GM19238 (cell line): Measurements from ENCODE around the gene EGFLAM.

Source experiments
- DNase-seq: peaks from one replicate; pipeline ENCODE4 v3.0.0; 2011; ENCODE audit warnings: low spot score; ENCODE audit not compliant: insufficient read length

Gene EGFLAM

GRCh38 chr5:38265546-38266179, 7.3 kb downstream of the EGFLAM start:
- DNase-seq, result peak; percentile 12

DNA sequence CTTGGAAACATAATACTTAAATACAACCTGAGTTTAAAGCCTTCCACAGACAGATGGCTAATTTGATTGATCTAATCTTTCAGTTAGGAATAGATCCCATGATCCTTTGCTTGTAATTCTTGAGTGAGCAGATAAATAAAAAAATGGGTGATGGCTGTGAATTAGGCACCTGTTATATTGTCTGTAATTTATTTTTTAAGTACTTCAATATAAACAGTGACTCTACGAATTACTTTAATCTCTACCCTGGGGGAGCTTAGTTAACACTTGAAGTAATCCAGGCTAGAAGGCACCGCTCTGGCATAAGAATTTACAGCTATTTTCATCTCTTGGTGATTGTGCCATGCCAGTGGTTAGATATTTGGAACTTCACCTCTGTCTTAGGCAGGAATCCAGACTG, 9.0 kb downstream of the EGFLAM start:
- no peak for DNase-seq

- no peak for DNase-seq
These were observed 15.3 kb downstream of the EGFLAM start for GRCh38 chr5:38273626-38274025.

GRCh38 chr5:38274370-38274769, 16.0 kb downstream of the EGFLAM start:
- DNase-seq, result no peak

DNA sequence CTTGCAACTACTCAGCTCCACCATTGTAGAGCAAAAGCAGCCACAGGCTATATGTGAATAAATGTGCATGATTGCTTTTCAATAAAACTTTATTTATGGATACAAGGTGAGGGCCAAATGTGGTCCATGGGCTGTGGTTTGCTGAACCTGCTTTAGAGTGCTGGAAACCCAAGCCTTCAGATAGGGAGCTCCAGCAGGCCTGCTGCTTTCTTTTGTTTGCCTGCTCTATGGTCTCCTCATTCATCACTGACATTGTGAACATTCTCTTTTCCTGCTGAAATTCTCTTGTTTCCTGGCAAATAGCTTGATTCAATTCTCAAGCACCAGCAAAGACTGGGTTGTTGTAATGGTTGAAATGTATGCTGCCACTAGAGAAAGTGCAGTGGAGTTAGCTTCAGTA, 26.0 kb downstream of the EGFLAM start:
- DNase-seq, result no peak

DNA sequence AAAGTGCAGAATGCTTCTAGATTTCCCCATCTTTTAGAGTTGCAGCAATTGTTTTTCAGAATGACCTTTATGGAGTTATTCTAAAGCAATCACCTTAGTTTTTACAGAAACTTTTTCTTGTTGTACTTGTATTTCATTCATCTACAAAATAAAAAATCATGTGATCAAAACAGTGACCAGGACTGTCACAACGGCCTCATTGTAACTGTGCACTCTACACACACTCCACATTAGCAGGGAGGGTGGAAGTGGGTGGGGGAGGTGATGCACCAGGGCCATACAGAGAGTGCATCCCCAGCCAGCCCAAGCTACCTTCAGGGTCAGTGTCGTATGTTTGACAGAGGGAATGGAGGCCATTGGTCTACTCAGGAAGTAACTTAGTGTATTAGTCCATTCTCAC, 26.9 kb downstream of the EGFLAM start:
- DNase-seq, result no peak

DNA sequence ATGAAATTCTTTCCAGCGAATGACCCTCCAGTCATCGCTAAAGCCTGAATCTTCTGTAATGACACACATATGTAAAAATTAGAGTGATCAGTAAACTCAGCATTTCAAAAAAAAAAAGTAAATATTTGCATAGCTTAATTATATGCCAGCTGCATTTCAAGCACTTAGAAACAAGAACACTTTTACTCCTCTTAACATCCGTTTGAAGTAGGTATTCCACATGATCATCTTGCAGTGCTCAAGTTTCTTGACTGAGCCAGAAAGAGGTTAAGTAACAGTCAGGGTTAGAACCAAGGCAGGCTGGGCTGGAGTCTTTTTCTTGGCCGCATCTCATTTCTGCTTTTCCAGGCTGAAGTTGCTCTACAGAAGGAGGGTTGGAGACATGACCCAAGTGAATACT, 27.6 kb downstream of the EGFLAM start:
- no peak for DNase-seq

DNA sequence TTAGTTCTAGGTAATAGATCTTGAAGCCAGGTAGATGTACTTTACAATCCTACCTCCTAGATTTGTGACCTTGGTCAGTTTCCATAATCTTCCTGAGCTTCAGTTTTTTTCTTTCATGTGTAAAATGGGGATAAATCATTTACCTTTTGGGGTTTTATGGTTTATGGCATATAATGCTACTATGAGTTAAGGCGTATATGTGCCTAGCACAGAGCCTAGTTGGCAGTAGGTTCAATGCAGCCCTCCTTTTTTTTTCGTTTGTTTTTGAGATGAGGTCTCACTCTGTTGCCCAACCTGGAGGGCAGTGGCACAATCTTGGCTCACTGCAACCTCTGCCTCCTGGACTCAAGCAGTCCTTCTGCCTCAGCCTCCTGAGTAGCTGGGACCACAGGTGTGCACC, 28.8 kb downstream of the EGFLAM start:
- no peak for DNase-seq

- DNase-seq, result no peak
These were observed 31.1 kb downstream of the EGFLAM start for GRCh38 chr5:38289457-38289856.

GRCh38 chr5:38290028-38290653, 31.8 kb downstream of the EGFLAM start:
- no peak for DNase-seq

DNA sequence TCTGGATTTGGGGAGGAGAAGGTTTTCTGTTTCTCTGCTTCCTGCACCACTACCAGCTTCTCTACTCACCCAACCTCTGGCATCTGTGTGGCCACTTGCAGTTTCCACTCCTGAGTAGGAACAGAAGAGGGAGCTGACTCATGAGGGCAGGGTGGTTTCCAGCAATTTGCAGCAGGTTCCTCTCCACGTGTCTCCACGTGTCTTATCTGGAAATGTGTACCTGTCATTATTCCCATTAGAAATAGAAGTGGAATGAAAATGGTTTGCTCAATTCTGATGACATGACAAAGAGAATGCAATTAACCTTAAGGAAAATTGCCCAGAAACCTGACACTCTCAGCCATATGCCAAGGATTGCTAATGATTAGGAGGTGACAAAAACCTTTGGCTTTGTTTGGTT, 33.0 kb downstream of the EGFLAM start:
- DNase-seq, result no peak

DNA sequence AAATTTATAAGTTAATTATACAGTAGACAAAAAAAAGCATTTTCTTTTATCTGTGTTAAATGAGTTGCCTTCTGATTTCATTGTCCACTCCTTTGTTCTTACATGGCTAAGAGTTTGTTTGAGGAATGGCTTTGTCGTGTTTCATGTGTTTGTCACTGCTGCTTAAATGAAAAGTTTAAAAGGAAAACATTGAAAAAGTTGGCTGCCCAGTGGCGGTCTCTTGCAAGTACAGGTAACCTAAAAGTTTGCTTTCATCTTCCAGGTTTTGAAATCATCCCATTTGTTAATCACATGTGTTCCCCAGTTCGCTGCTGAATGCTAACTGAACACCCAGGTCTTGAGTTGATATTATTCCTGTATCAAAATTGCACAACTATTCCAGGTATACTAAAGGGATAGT, 33.9 kb downstream of the EGFLAM start:
- DNase-seq, result no peak

- DNase-seq, result no peak
These were observed 37.4 kb downstream of the EGFLAM start for GRCh38 chr5:38295751-38296150.

- DNase-seq, result no peak
These were observed 39.7 kb downstream of the EGFLAM start for GRCh38 chr5:38297830-38298608.

DNA sequence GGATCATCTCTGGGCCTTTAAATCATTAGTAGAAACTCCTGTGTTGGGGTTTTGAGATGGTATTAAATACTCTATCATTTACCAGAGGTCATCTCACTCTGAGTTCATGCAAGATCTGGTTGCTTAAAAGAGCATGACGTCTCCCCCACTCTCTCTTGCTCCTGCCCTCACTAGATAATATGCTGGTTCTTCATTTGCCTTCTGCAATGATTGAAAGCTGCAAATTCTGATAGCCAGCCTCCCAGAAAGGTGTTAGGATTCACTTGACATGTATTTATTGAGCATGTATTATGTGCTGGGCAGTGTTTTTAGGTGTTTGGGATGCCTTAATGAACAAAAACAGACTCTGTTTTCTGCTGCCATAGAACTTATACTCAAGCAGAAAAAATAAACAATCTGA, 41.2 kb downstream of the EGFLAM start:
- DNase-seq, result no peak

- DNase-seq, result no peak
These were observed 46.8 kb downstream of the EGFLAM start for GRCh38 chr5:38305148-38305547.

DNA sequence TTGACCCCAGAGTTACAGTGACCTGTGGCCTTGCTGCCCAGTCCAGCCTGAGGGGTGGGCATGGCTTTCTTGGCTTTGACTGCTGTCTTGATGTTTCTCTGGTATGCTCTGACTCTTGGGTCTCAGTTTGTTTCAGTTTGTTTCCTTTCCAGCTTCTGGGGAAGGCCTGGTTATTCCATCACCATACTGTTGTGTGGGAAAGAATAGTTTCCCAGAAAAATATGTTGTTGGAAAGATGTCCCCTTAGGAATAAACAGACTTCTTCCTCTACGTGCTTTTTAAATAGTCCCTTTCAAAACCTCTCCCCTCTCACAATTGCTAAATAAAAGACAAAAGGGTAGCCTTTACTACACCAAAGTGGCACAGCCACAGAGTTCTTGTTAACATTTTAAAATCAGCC, 49.5 kb downstream of the EGFLAM start:
- DNase-seq, result no peak

- DNase-seq, result no peak
These were observed 58.3 kb downstream of the EGFLAM start for GRCh38 chr5:38316544-38317224.

DNA sequence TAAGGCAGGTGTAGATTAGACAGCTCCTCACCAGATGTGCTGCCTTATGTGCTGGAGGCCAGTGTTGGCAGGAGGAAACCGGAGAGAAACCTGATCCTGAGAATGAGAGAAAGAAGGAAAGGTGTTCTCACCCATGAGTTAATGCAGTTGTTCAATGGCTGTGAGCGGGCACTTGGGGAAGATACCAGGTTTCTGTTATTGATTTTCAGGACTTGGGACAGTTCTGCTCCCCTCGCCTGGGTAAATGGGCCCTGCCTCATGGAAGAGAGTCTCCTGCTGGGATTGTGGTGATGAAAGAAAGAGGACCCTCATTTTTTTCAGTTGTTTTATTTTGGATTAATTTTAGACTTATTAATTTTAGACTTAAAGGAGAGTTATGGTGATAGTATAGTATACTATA, 59.5 kb downstream of the EGFLAM start:
- DNase-seq, result no peak

DNA sequence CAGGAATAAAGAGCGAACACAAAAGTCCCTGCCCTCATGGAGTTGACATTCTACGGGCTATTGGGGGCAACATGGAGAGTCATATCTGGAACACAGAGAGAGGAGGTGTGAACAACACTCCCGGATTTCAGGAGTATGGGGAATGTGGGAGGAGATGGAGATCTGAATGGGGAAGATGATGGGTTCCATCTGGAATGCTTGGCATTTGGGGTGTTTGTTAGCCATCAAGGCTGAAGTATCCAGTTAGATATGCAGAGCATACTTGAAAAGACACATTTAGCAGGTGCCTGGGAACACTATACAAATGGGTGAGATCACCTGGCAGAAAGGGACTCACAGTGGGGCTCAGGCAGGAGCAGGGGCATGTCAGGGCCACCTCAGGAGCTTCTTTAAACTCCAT, 61.1 kb downstream of the EGFLAM start:
- no peak for DNase-seq

DNA sequence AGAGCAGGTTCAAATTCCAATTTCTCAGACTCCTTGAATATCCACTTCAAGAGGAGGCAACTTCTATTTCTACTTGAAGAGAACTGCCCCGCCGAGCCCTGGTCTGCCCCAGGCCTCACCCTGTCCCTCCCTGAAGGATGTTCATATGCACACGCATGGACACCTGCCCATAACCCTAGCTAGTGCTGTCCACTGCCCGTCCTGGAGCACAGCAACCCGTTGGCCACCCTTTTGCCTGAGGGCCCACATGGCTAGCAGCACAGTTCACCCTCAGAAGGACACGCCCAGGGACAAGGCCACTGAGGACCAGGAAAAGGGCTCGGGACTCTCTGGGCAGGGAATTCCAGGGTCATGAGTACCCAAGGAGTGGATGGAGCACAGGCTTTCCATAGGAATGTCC, 63.6 kb downstream of the EGFLAM start:
- no peak for DNase-seq

DNA sequence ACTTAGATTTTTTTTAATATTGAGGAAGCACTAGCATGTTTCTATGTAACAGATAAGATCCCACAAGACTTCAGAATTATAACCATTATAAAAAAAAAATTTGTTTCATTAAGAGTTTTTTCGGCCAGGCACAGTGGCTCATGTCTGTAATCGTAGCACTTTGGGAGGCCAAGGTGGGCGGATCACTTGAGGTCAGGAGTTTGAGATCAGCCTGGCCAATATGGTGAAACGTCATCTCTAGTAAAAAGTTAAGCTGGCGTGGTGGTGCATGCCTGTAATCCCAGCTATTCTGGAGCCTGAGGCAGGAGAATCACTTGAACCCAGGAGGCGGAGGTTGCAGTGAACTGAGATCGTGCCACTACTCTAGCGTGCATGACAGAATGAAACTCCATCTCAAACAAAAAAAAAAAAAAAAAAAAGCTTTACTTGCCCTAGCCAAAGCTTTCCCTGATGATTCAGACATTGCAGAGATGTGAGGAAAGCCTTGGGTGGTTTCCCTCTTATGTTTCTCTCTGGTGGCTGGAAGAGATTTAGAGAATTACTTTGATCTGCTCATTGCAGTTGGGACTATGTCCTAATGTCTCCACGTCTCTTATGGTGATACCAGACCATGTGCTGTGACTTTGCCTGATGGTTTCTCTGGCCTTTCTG, 65.4 kb downstream of the EGFLAM start:
- DNase-seq, result no peak
